GM12872 (cell line): Measurements from ENCODE around the gene TMEM245.

Experiments
- CTCF ChIP-seq: IDR thresholded peaks from 3 replicates; pipeline ENCODE4 v1.5.1; 2011; ENCODE audit warnings: low read depth, mild to moderate bottlenecking, low read length, moderate library complexity; ENCODE audit not compliant: insufficient read depth

Gene TMEM245

GRCh38 chr9:109001275-109001676 is 118.5 kb downstream of the TMEM245 start:
- TF ChIP-seq CTCF = no peak

GRCh38 chr9:108997112-108997511 is 122.6 kb downstream of the TMEM245 start:
- TF ChIP-seq CTCF = no peak

GRCh38 chr9:108996643-108997042 is 123.1 kb downstream of the TMEM245 start:
- TF ChIP-seq CTCF = no peak

- TF ChIP-seq CTCF = no peak
Measured at GRCh38 chr9:108994695-108995094, 125.1 kb downstream of the TMEM245 start.

GRCh38 chr9:108991479-108991878 is 128.3 kb downstream of the TMEM245 start:
- TF ChIP-seq CTCF = no peak

GRCh38 chr9:108983885-108984284 is 135.9 kb downstream of the TMEM245 start:
- no peak for TF ChIP-seq CTCF

- TF ChIP-seq CTCF = no peak
Measured at GRCh38 chr9:108980893-108981292, 138.9 kb downstream of the TMEM245 start.

GRCh38 chr9:108978205-108978604 is 141.5 kb downstream of the TMEM245 start:
- TF ChIP-seq CTCF = no peak
